ENCODE results near the gene SPRR5.

SPRR5 gene

GRCh38 chr1:152960452-152961044 lies 13.5 kb downstream of the SPRR5 start:
- intact Hi-C loops (cut with micrococcal nuclease) = no loop called here
- Mint-ChIP-seq H3K27ac (no peak overlapping the region), H3K9me3 (no peaks in the 10 kb centered on the region), H3K27me3 (peaks cover 2% of the 10 kb centered on the region), H3K4me1 (ENCODE audit: low read depth) (no peaks in the 10 kb centered on the region), H3K4me3 (no peak overlapping the region), H3K36me3 (ENCODE audit: low read depth) (no peaks in the 10 kb centered on the region)

GRCh38 chr1:152961226-152961891 lies 14.4 kb downstream of the SPRR5 start:
- no peaks in the 10 kb centered on the region for H3K9me3 Mint-ChIP-seq
- peaks cover 2% of the 10 kb centered on the region for H3K27me3 Mint-ChIP-seq
- intact Hi-C loops (cut with micrococcal nuclease) = no loop called here
- H3K27ac Mint-ChIP-seq = no peak overlapping the region
- H3K4me1 Mint-ChIP-seq (ENCODE audit: low read depth) = no peaks in the 10 kb centered on the region
- H3K36me3 Mint-ChIP-seq (ENCODE audit: low read depth) = no peaks in the 10 kb centered on the region
- H3K4me3 Mint-ChIP-seq = no peak overlapping the region

- intact Hi-C loops (cut with micrococcal nuclease) = no loop called here
- Mint-ChIP-seq H3K4me1 (ENCODE audit: low read depth) (no peaks in the 10 kb centered on the region), H3K9me3 (no peaks in the 10 kb centered on the region), H3K27me3 (peaks cover 5% of the 10 kb centered on the region), H3K36me3 (ENCODE audit: low read depth) (no peaks in the 10 kb centered on the region), H3K4me3 (no peak overlapping the region), H3K27ac (no peak overlapping the region)
Measured at GRCh38 chr1:152962876-152963415, 15.9 kb downstream of the SPRR5 start.

- Mint-ChIP-seq H3K27me3 (peaks cover 5% of the 10 kb centered on the region), H3K4me3 (no peak overlapping the region)
- intact Hi-C loops (cut with micrococcal nuclease) = no loop called here
Measured at GRCh38 chr1:152964536-152964935, 17.5 kb downstream of the SPRR5 start.

GRCh38 chr1:152965853-152966252 lies 18.8 kb downstream of the SPRR5 start:
- peaks cover 5% of the 10 kb centered on the region for H3K27me3 Mint-ChIP-seq
- H3K9me3 Mint-ChIP-seq = no peaks in the 10 kb centered on the region
- H3K36me3 Mint-ChIP-seq (ENCODE audit: low read depth) = no peaks in the 10 kb centered on the region
- intact Hi-C loops (cut with micrococcal nuclease) = no loop called here
- no peak overlapping the region for H3K27ac Mint-ChIP-seq
- H3K4me3 Mint-ChIP-seq = no peak overlapping the region
- no peaks in the 10 kb centered on the region for H3K4me1 Mint-ChIP-seq (ENCODE audit: low read depth)

More at GRCh38 chr1:152964536-152964935, 17.5 kb downstream of the SPRR5 start:
- Mint-ChIP-seq H3K27ac (no peak overlapping the region), H3K4me1 (ENCODE audit: low read depth) (no peaks in the 10 kb centered on the region), H3K36me3 (ENCODE audit: low read depth) (no peaks in the 10 kb centered on the region), H3K9me3 (no peaks in the 10 kb centered on the region)

GRCh38 chr1:152967201-152967600 lies 20.2 kb downstream of the SPRR5 start:
- Mint-ChIP-seq H3K9me3 (no peaks in the 10 kb centered on the region), H3K27ac (no peak overlapping the region), H3K36me3 (ENCODE audit: low read depth) (no peaks in the 10 kb centered on the region), H3K4me3 (no peak overlapping the region), H3K4me1 (ENCODE audit: low read depth) (no peaks in the 10 kb centered on the region), H3K27me3 (peaks cover 5% of the 10 kb centered on the region)
- intact Hi-C loops (cut with micrococcal nuclease) = no loop called here

- intact Hi-C loops (cut with micrococcal nuclease) = no loop called here
- Mint-ChIP-seq H3K9me3 (no peaks in the 10 kb centered on the region), H3K4me1 (ENCODE audit: low read depth) (no peaks in the 10 kb centered on the region), H3K4me3 (no peak overlapping the region), H3K36me3 (ENCODE audit: low read depth) (no peaks in the 10 kb centered on the region), H3K27me3 (peaks cover 5% of the 10 kb centered on the region), H3K27ac (no peak overlapping the region)
Measured at GRCh38 chr1:152968248-152968647, 21.2 kb downstream of the SPRR5 start.

GRCh38 chr1:152969036-152969435 lies 22.0 kb downstream of the SPRR5 start:
- Mint-ChIP-seq H3K27me3 (peaks cover 4% of the 10 kb centered on the region), H3K4me1 (ENCODE audit: low read depth) (no peaks in the 10 kb centered on the region), H3K4me3 (no peak overlapping the region), H3K9me3 (no peaks in the 10 kb centered on the region), H3K36me3 (ENCODE audit: low read depth) (no peaks in the 10 kb centered on the region), H3K27ac (no peak overlapping the region)
- intact Hi-C loops (cut with micrococcal nuclease) = no loop called here

- Mint-ChIP-seq H3K36me3 (ENCODE audit: low read depth) (no peaks in the 10 kb centered on the region), H3K4me1 (ENCODE audit: low read depth) (no peaks in the 10 kb centered on the region), H3K9me3 (no peaks in the 10 kb centered on the region), H3K27ac (no peak within 1 kb of the TSS), H3K4me3 (no peak within 1 kb of the TSS), H3K27me3 (peaks cover 4% of the 10 kb centered on the region)
- intact Hi-C loops (cut with micrococcal nuclease) = no loop called here
Measured at GRCh38 chr1:152970495-152970894, 23.5 kb downstream of the SPRR5 start, which contains the start of gene SPRR4. SPRR4 (plus strand) TSS chr1:152970648; CDS start chr1:152971891, 1,243 bp downstream.

GRCh38 chr1:152972196-152972886 lies 25.3 kb downstream of the SPRR5 start:
- Mint-ChIP-seq H3K4me1 (ENCODE audit: low read depth) (no peaks in the 10 kb centered on the region), H3K36me3 (ENCODE audit: low read depth) (no peaks in the 10 kb centered on the region), H3K27me3 (peaks cover 3% of the 10 kb centered on the region), H3K27ac (no peak overlapping the region), H3K4me3 (no peak overlapping the region), H3K9me3 (no peaks in the 10 kb centered on the region)
- intact Hi-C loops (cut with micrococcal nuclease) = no loop called here

GRCh38 chr1:152976688-152977087 lies 29.7 kb downstream of the SPRR5 start:
- intact Hi-C loops (cut with micrococcal nuclease) = no loop called here
- Mint-ChIP-seq H3K27ac (no peak overlapping the region), H3K27me3 (peaks cover 3% of the 10 kb centered on the region), H3K4me3 (no peak overlapping the region), H3K4me1 (ENCODE audit: low read depth) (no peaks in the 10 kb centered on the region), H3K36me3 (ENCODE audit: low read depth) (no peaks in the 10 kb centered on the region), H3K9me3 (no peaks in the 10 kb centered on the region)

GRCh38 chr1:152977614-152978013 lies 30.6 kb downstream of the SPRR5 start:
- Mint-ChIP-seq H3K9me3 (no peaks in the 10 kb centered on the region), H3K27me3 (peaks cover 3% of the 10 kb centered on the region), H3K27ac (no peak overlapping the region), H3K4me3 (no peak overlapping the region), H3K36me3 (ENCODE audit: low read depth) (no peaks in the 10 kb centered on the region), H3K4me1 (ENCODE audit: low read depth) (no peaks in the 10 kb centered on the region)
- intact Hi-C loops (cut with micrococcal nuclease) = no loop called here

- Mint-ChIP-seq H3K27me3 (peaks cover 4% of the 10 kb centered on the region), H3K27ac (no peak overlapping the region), H3K36me3 (ENCODE audit: low read depth) (no peaks in the 10 kb centered on the region), H3K4me1 (ENCODE audit: low read depth) (no peaks in the 10 kb centered on the region), H3K4me3 (no peak overlapping the region), H3K9me3 (no peaks in the 10 kb centered on the region)
- intact Hi-C loops (cut with micrococcal nuclease) = no loop called here
Measured at GRCh38 chr1:152980676-152981075, 33.7 kb downstream of the SPRR5 start.

- no peak overlapping the region for H3K4me3 Mint-ChIP-seq
- intact Hi-C loops (cut with micrococcal nuclease) = no loop called here
- no peaks in the 10 kb centered on the region for H3K36me3 Mint-ChIP-seq (ENCODE audit: low read depth)
- no peaks in the 10 kb centered on the region for H3K4me1 Mint-ChIP-seq (ENCODE audit: low read depth)
- no peak overlapping the region for H3K27ac Mint-ChIP-seq
- no peaks in the 10 kb centered on the region for H3K9me3 Mint-ChIP-seq
- H3K27me3 Mint-ChIP-seq = peaks cover 2% of the 10 kb centered on the region
Measured at GRCh38 chr1:152981146-152981871, 34.3 kb downstream of the SPRR5 start.

Measured in dendritic cell treated with granulocyte-macrophage colony-stimulating factor and Interleukin-4, amounts not matched to agents 40 ng/mL and 50 ng/mL, for 4 days (primary cell).